BLaER1 (cell line): ENCODE data around the gene OSBPL1A.
"Not testable (repeated sequence)": the region's sequence is repeated elsewhere in the genome, so short reads cannot be mapped to it uniquely, and the experiment has no call there.

Experiments used
- H3K27ac ChIP-seq: shearing (Covaris generic); formaldehyde crosslinking; 2 replicates; pipeline ENCODE4 v1.8.1; 2022
- H3K27me3 ChIP-seq: shearing (Covaris generic); formaldehyde crosslinking; 2 replicates; pipeline ENCODE4 v1.8.1; 2022
- H3K36me3 ChIP-seq: shearing (Covaris generic); formaldehyde crosslinking; 2 replicates; pipeline ENCODE4 v1.8.1; 2022
- H3K4me1 ChIP-seq: shearing (Covaris generic); formaldehyde crosslinking; 2 replicates; pipeline ENCODE4 v1.8.1; 2022
- H3K4me2 ChIP-seq: shearing (Covaris generic); formaldehyde crosslinking; 2 replicates; pipeline ENCODE4 v1.8.1; 2022
- H3K4me3 ChIP-seq: shearing (Covaris generic); formaldehyde crosslinking; 2 replicates; pipeline ENCODE4 v1.8.1; 2022
- H3K9ac ChIP-seq: shearing (Covaris generic); formaldehyde crosslinking; 2 replicates; pipeline ENCODE4 v1.8.1; 2022
- H3K9me3 ChIP-seq: shearing (Covaris generic); formaldehyde crosslinking; 2 replicates; pipeline ENCODE4 v1.8.1; 2022
- H4K20me1 ChIP-seq: shearing (Covaris generic); formaldehyde crosslinking; 2 replicates; pipeline ENCODE4 v1.8.1; 2022
- Cebpa-rat ChIP-seq: shearing (Covaris generic); IDR thresholded peaks from 2 replicates; pipeline ENCODE4 v1.8.1; 2022

OSBPL1A gene

GRCh38 chr18:24398540-24398939 lies 916 bp upstream of the OSBPL1A start:
- no peak for TF ChIP-seq Cebpa-rat
- Histone ChIP-seq H3K9ac (no peak overlapping the region; the same call in 1 of the 2 replicates), H3K27ac (no peak overlapping the region), H3K4me2 (peak overlapping the region; percentile 72), H3K27me3 (no peaks in the 10 kb centered on the region), H4K20me1 (no peaks in the 10 kb centered on the region), H3K4me3 (no peak overlapping the region; the same call in 1 of the 2 replicates), H3K36me3 (no peaks in the 10 kb centered on the region), H3K4me1 (peaks cover 33% of the 10 kb centered on the region), H3K9me3 (no peaks in the 10 kb centered on the region)

DNA sequence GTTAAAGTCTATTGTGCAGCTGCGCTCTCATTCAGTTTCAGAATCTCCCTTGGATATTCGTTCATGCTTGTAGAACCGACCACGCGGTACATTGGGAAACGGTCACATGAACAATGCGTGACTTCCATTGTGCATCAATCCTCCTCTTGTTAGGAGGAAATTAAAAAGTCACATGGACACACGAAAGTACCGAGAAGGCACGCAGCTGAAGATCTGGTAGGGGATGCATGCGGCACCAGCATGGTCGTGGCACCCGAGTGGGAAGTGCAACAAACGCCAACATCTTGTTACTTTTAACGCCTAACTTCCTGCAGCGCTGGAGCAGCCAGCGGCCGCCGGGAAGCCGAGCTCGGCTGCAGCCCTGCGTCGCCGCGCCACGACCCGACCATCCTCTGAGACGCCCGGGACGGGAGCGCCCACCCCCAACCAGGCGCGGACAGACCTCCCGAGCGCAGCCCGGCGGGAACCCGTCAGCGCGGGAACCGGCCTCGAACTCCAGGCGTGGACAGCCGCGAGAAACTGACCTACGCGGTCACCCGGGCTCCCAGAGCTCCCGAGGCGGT lies 412 bp downstream of the OSBPL1A start:
- Histone ChIP-seq H3K36me3 (no peaks in the 10 kb centered on the region), H4K20me1 (no peaks in the 10 kb centered on the region), H3K9me3 (no peaks in the 10 kb centered on the region), H3K4me1 (peaks cover 33% of the 10 kb centered on the region), H3K9ac (peak overlapping the region; percentile 90), H3K4me2 (peak overlapping the region; percentile 82), H3K27me3 (no peaks in the 10 kb centered on the region), H3K4me3 (peak overlapping the region; percentile 88), H3K27ac (peak overlapping the region; percentile 97)
- no peak for TF ChIP-seq Cebpa-rat

- no peak for TF ChIP-seq Cebpa-rat
- peak overlapping the region; percentile 82 for H3K4me2 ChIP-seq
Measured at GRCh38 chr18:24396082-24396633, 1.5 kb downstream of the OSBPL1A start.

GRCh38 chr18:24395049-24395795 lies 2.4 kb downstream of the OSBPL1A start:
- H3K27me3 ChIP-seq: no peaks in the 10 kb centered on the region
- H3K4me2 ChIP-seq: peak overlapping the region; percentile 82
- TF ChIP-seq Cebpa-rat: no peak
- no peaks in the 10 kb centered on the region for H4K20me1 ChIP-seq
- peaks cover 11% of the 10 kb centered on the region; the same call in 1 of the 2 replicates for H3K36me3 ChIP-seq
- H3K9me3 ChIP-seq: no peaks in the 10 kb centered on the region
- no peak overlapping the region for H3K4me3 ChIP-seq
- no peak overlapping the region for H3K27ac ChIP-seq
- peaks cover 33% of the 10 kb centered on the region for H3K4me1 ChIP-seq
- H3K9ac ChIP-seq: no peak overlapping the region

More at GRCh38 chr18:24396082-24396633, 1.5 kb downstream of the OSBPL1A start:
- no peak overlapping the region for H3K27ac ChIP-seq
- peak overlapping the region; percentile 88 for H3K4me3 ChIP-seq
- no peaks in the 10 kb centered on the region for H3K27me3 ChIP-seq
- H3K9ac ChIP-seq: peak overlapping the region; percentile 27; the same call in 1 of the 2 replicates
- H3K9me3 ChIP-seq: no peaks in the 10 kb centered on the region
- H3K4me1 ChIP-seq: peaks cover 33% of the 10 kb centered on the region
- H3K36me3 ChIP-seq: peaks cover 9% of the 10 kb centered on the region; the same call in 1 of the 2 replicates
- no peaks in the 10 kb centered on the region for H4K20me1 ChIP-seq

DNA sequence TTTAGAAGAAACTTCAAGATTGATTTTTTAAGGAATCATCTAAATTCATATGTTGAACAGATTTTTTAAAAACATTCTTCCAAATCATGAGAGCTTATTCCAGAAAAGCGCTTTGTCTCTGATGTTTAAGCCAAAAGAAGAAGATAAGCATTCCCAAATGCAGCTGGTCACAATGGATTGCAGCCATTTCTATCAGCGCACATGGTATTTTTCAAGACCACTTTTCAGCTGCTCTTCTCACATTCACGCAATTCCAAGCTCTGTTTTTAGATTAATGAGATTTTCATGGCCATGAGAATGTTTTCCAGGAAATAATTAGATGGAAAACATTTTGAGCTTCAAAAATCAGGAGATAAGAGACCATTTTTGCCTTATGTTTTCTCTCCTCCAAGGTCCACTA lies 8.7 kb downstream of the OSBPL1A start:
- H3K27me3 ChIP-seq: no peaks in the 10 kb centered on the region
- H3K4me3 ChIP-seq: no peak overlapping the region
- H3K9me3 ChIP-seq: no peaks in the 10 kb centered on the region
- no peak for TF ChIP-seq Cebpa-rat
- H3K4me1 ChIP-seq: no peaks in the 10 kb centered on the region
- 0 out of 2 replicates have a peak, but pooled peaks cover 16% of the 10 kb centered on the region for H4K20me1 ChIP-seq
- no peak overlapping the region for H3K27ac ChIP-seq
- no peak overlapping the region for H3K9ac ChIP-seq
- H3K4me2 ChIP-seq: no peak overlapping the region
- peaks cover 18% of the 10 kb centered on the region for H3K36me3 ChIP-seq

DNA sequence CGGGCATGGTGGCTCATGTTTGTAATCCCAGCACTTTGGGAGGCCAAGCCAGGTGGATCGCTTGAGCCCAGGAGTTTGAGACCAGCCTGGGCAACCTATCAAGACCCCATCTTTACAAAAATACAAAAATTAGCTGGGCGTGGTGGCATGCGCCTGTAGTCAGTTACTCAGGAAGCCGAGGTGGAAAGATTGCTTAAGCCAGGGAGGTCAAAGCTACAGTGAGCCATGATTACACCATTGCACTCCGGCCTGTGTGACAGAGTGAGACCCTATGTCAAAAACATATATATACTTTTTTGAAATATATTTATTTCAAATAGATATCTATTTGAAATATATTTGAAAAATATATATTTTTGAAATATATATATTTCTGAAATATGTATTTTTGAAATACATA lies 10.9 kb downstream of the OSBPL1A start:
- Histone ChIP-seq H3K9me3 (no peaks in the 10 kb centered on the region), H3K4me3 (no peak overlapping the region), H4K20me1 (0 out of 2 replicates have a peak, but pooled peaks cover 22% of the 10 kb centered on the region), H3K27ac (no peak overlapping the region), H3K9ac (no peak overlapping the region), H3K4me1 (no peaks in the 10 kb centered on the region), H3K36me3 (peaks cover 22% of the 10 kb centered on the region), H3K27me3 (no peaks in the 10 kb centered on the region), H3K4me2 (no peak overlapping the region)
- no peak for TF ChIP-seq Cebpa-rat

DNA sequence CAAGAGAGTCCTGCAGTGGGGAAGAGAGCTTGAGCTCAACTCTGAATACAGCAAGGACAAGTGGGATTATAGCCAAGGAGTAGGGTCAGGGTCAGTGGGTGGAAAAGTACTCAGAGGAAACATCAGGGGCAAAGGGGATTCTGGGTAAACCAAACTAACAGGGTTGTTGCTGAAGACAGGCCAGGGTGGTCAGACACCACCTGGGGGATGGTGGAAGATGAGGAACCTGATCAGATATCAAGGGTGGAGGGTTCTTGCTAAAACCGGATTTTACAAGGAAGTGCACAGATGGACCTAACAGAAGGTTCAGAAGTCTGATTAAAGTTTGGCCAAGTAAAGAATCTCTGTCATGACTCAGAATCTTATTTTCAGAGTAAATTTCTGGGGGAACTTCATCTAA lies 16.5 kb downstream of the OSBPL1A start:
- Histone ChIP-seq H3K27ac (no peak overlapping the region), H3K36me3 (peaks cover 37% of the 10 kb centered on the region), H4K20me1 (0 out of 2 replicates have a peak, but pooled peaks cover 22% of the 10 kb centered on the region), H3K4me2 (no peak overlapping the region), H3K27me3 (no peaks in the 10 kb centered on the region), H3K4me1 (peaks cover 9% of the 10 kb centered on the region), H3K9ac (no peak overlapping the region), H3K4me3 (no peak overlapping the region), H3K9me3 (no peaks in the 10 kb centered on the region)
- TF ChIP-seq Cebpa-rat: no peak

- H3K36me3 ChIP-seq: peaks cover 45% of the 10 kb centered on the region
- 0 out of 2 replicates have a peak, but pooled peaks cover 15% of the 10 kb centered on the region for H4K20me1 ChIP-seq
- no peak overlapping the region for H3K4me3 ChIP-seq
- peak overlapping the region; percentile 21 for H3K4me2 ChIP-seq
- TF ChIP-seq Cebpa-rat: no peak
- H3K27ac ChIP-seq: no peak overlapping the region
- no peak overlapping the region for H3K9ac ChIP-seq
- H3K4me1 ChIP-seq: peaks cover 9% of the 10 kb centered on the region
- H3K9me3 ChIP-seq: no peaks in the 10 kb centered on the region
- H3K27me3 ChIP-seq: no peaks in the 10 kb centered on the region
Measured at GRCh38 chr18:24380163-24380747, 17.4 kb downstream of the OSBPL1A start.

- TF ChIP-seq Cebpa-rat: no peak
- peaks cover 50% of the 10 kb centered on the region for H3K36me3 ChIP-seq
- H4K20me1 ChIP-seq: 0 out of 2 replicates have a peak, but pooled peaks cover 7% of the 10 kb centered on the region
- H3K27me3 ChIP-seq: no peaks in the 10 kb centered on the region
- peaks cover 9% of the 10 kb centered on the region for H3K4me1 ChIP-seq
- H3K9ac ChIP-seq: no peak overlapping the region
- no peaks in the 10 kb centered on the region for H3K9me3 ChIP-seq
- no peak overlapping the region for H3K4me3 ChIP-seq
- H3K4me2 ChIP-seq: no peak overlapping the region
- H3K27ac ChIP-seq: no peak overlapping the region
Measured at GRCh38 chr18:24378598-24378997, 19.0 kb downstream of the OSBPL1A start.

DNA sequence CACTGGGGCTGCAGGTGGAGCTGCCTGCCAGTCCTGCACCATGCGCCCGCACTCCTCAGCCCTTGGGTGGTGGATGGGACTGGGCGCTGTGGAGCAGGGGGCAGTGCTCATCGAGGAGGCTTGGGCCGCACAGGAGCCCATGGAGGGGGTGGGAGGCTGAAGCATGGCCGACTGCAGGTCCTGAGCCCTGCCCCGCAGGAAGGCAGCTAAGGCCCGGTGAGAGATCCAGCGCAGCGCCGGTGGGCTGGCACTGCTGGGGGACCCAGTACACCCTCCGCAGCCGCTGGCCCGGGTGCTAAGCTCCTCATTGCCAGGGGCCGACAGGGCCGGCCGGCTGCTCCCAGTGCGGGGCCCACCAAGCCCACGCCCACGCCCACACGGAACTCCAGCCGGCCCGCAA lies 21.1 kb downstream of the OSBPL1A start:
- H3K9ac ChIP-seq, H3K9me3 ChIP-seq, H3K4me3 ChIP-seq, H3K4me2 ChIP-seq, H4K20me1 ChIP-seq, H3K4me1 ChIP-seq, H3K27me3 ChIP-seq, H3K27ac ChIP-seq: not testable (repeated sequence)
- H3K36me3 ChIP-seq: peaks cover 65% of the 10 kb centered on the region
